Prostate gland (tissue), 2 donors: ENCODE measurements around the gene MFAP3L. TPM values are rescaled to one million over a fixed set of nuclear protein-coding genes. Genes with fewer than 3 reads are reported as not detected.

Experiments
- DNase-seq: peaks from one replicate; pipeline ENCODE4 v3.0.0-alpha.2; 2019; ENCODE audit warnings: low spot score
- H3K27ac ChIP-seq, 2 donors: fragments of 200-600 bp; sonication (generic); 2 replicates each; pipeline ENCODE4 v1.5.1; 2017 to 2019
- H3K27me3 ChIP-seq: fragments of 200-600 bp; sonication (generic); replicated peaks from 2 replicates; pipeline ENCODE4 v1.5.1; 2019; ENCODE audit not compliant: insufficient read depth
- H3K36me3 ChIP-seq, 2 donors: fragments of 200-600 bp; sonication (generic); 1 replicate in 1 of 2; 2 replicates in 1 of 2; pipeline versions ENCODE4 v1.5.1 to v1.8.1; 2017 to 2019
- H3K4me1 ChIP-seq: fragments of 200-600 bp; sonication (generic); replicated peaks from 2 replicates; pipeline ENCODE4 v1.5.1; 2019
- H3K4me3 ChIP-seq, 2 donors: fragments of 200-600 bp; sonication (generic); 2 replicates each; pipeline ENCODE4 v1.5.1; 2017 to 2019
- H3K9me3 ChIP-seq: fragments of 200-600 bp; sonication (generic); 2 replicates; pipeline ENCODE4 v1.5.1; 2017
- CTCF ChIP-seq, 4 experiments: fragments of 200-600 bp in 2 of 4; fragments of 450-650 bp in 2 of 4; sonication (generic) in 2 of 4; IDR thresholded peaks; 1 replicate in 3 of 4; 2 replicates in 1 of 4; pipeline ENCODE4 v1.5.1; 2016 to 2019; ENCODE audit warnings: antibody characterized with exemption in 4 of 4, mild to moderate bottlenecking in 2 of 4, moderate library complexity in 2 of 4
- POLR2A ChIP-seq: fragments of 450-650 bp; IDR thresholded peaks from one replicate; pipeline ENCODE4 v1.6.1; 2016; ENCODE audit warnings: antibody characterized with exemption, mild to moderate bottlenecking
- POLR2AphosphoS5 ChIP-seq: sonication (generic); formaldehyde crosslinking; IDR thresholded peaks from one replicate; pipeline ENCODE4 v1.6.1; 2017; ENCODE audit warnings: antibody characterized with exemption
- WGBS: methylation state at CpG from one replicate; pipeline ENCODE4 v1.1.5; 2018; 5-methylcytosine and 5-hydroxymethylcytosine counted together
- intact Hi-C: fragments of 100-400 bp; cut with DNase I; formaldehyde crosslinking; loops from one replicate; pipeline ENCODE4 v1.14.2; 2022
- total RNA-seq, 2 donors: library from RNA; depleted of rRNA; stranded (reverse); fragments of >200 nt; gene quantifications; one replicate each; pipeline ENCODE4 v1.1.0, GENCODE V29; 2016

MFAP3L gene
- total RNA-seq, 2 donors from 2014 or later, result 10.0 to 32.2 TPM

- no peaks in the 10 kb centered on the region for H3K36me3 ChIP-seq
- no peaks in the 10 kb centered on the region for H3K4me1 ChIP-seq
- 86% methylated on average over 10 of the region's 10 CpGs for WGBS
- intact Hi-C loops, result no loop called here
- DNase-seq, result no peak
- H3K4me3 ChIP-seq, result no peak overlapping the region
- H3K27ac ChIP-seq, result no peak overlapping the region
- TF ChIP-seq POLR2AphosphoS5 (no peak), POLR2A (no peak), CTCF (IDR thresholded peaks at IDR 0.05) (no peak)
- no peaks in the 10 kb centered on the region for H3K9me3 ChIP-seq
- H3K27me3 ChIP-seq, result no peaks in the 10 kb centered on the region
Measured at GRCh38 chr4:170008801-170009200, 17.4 kb downstream of the MFAP3L start.

- Histone ChIP-seq H3K4me1 (no peaks in the 10 kb centered on the region), H3K27ac (no peak overlapping the region), H3K36me3 (no peaks in the 10 kb centered on the region), H3K4me3 (no peak overlapping the region), H3K9me3 (no peaks in the 10 kb centered on the region), H3K27me3 (no peaks in the 10 kb centered on the region)
- no peak for TF ChIP-seq POLR2AphosphoS5
- TF ChIP-seq CTCF (IDR thresholded peaks at IDR 0.05), result no peak
- no peak for TF ChIP-seq POLR2A
- WGBS, result 80% methylated on average over 3 of the region's 3 CpGs
- no peak for DNase-seq
- intact Hi-C loops, result no loop called here
Measured at GRCh38 chr4:170008371-170008770, 17.8 kb downstream of the MFAP3L start.

- DNase-seq, result no peak
- intact Hi-C loops, result no loop called here
- TF ChIP-seq POLR2AphosphoS5, result no peak
- no peak for TF ChIP-seq CTCF (IDR thresholded peaks at IDR 0.05)
- no peak for TF ChIP-seq POLR2A
- H3K36me3 ChIP-seq, result no peaks in the 10 kb centered on the region
- H3K9me3 ChIP-seq, result no peaks in the 10 kb centered on the region
- H3K27me3 ChIP-seq, result no peaks in the 10 kb centered on the region
- H3K4me3 ChIP-seq, result no peak overlapping the region
- no peaks in the 10 kb centered on the region for H3K4me1 ChIP-seq
- H3K27ac ChIP-seq, result no peak overlapping the region
- 90% methylated on average over 4 of the region's 4 CpGs for WGBS
Measured at GRCh38 chr4:170007113-170007512, 19.1 kb downstream of the MFAP3L start.

GRCh38 chr4:170005472-170005871 is 20.7 kb downstream of the MFAP3L start:
- no peak overlapping the region for H3K4me3 ChIP-seq
- no peak for DNase-seq
- no peaks in the 10 kb centered on the region for H3K36me3 ChIP-seq
- 46% methylated on average over 5 of the region's 5 CpGs for WGBS
- no peaks in the 10 kb centered on the region for H3K4me1 ChIP-seq
- H3K27me3 ChIP-seq, result no peaks in the 10 kb centered on the region
- peak; percentile 49 for TF ChIP-seq POLR2AphosphoS5
- no peak for TF ChIP-seq CTCF (IDR thresholded peaks at IDR 0.05)
- TF ChIP-seq POLR2A, result no peak
- H3K27ac ChIP-seq, result no peak overlapping the region
- intact Hi-C loops, result no loop called here
- H3K9me3 ChIP-seq, result no peaks in the 10 kb centered on the region

- no peaks in the 10 kb centered on the region for H3K4me1 ChIP-seq
- H3K36me3 ChIP-seq, result no peaks in the 10 kb centered on the region
- H3K27me3 ChIP-seq, result no peaks in the 10 kb centered on the region
- no peak for TF ChIP-seq CTCF (IDR thresholded peaks at IDR 0.05)
- no peak for TF ChIP-seq POLR2A
- TF ChIP-seq POLR2AphosphoS5, result no peak
- no peak for DNase-seq
- H3K4me3 ChIP-seq, result no peak overlapping the region
- intact Hi-C loops, result no loop called here
- H3K27ac ChIP-seq, result no peak overlapping the region
- 57% methylated on average over 5 of the region's 5 CpGs for WGBS
- H3K9me3 ChIP-seq, result no peaks in the 10 kb centered on the region
Measured at GRCh38 chr4:170004651-170005295, 21.4 kb downstream of the MFAP3L start.
